ENCODE measurements around the gene CHCHD6. TPM values are rescaled to one million over a fixed set of nuclear protein-coding genes. Genes with fewer than 3 reads are reported as not detected.

CHCHD6 gene
- total RNA-seq, 4 donors from 2014 or later: 15.6 to 25.8 (median 21.2) TPM

GRCh38 chr3:126926684-126927400, 222.8 kb downstream of the CHCHD6 start:
- peak in 1 of 2 donors; percentile 66 for DNase-seq (ENCODE audit: low spot score in 2 of 2)
- TF ChIP-seq CTCF (IDR thresholded peaks at IDR 0.05) (peak in 1 of 3 donors; percentile 12), POLR2A (IDR thresholded peaks at IDR 0.05) (no peak)
- intact Hi-C loops (cut with DNase I; ENCODE audit: low total_unique reads): no loop called here
- no peak overlapping the region for H3K4me3 ChIP-seq (ENCODE audit: low read depth, poor library complexity, severe bottlenecking)
- 36 to 48% methylated on average over 10 to 11 of the region's 11 CpGs for WGBS, 2 donors

- intact Hi-C loops (cut with DNase I; ENCODE audit: low total_unique reads): no loop called here
- H3K4me3 ChIP-seq (ENCODE audit: low read depth, poor library complexity, severe bottlenecking): no peak overlapping the region
- TF ChIP-seq CTCF (IDR thresholded peaks at IDR 0.05) (no peak), POLR2A (IDR thresholded peaks at IDR 0.05) (no peak)
- DNase-seq (ENCODE audit: low spot score in 2 of 2): no peak
- 43 to 72% methylated on average over 4 of the region's 4 CpGs for WGBS, 2 donors
These were observed 223.3 kb downstream of the CHCHD6 start for GRCh38 chr3:126927401-126927750.

DNA sequence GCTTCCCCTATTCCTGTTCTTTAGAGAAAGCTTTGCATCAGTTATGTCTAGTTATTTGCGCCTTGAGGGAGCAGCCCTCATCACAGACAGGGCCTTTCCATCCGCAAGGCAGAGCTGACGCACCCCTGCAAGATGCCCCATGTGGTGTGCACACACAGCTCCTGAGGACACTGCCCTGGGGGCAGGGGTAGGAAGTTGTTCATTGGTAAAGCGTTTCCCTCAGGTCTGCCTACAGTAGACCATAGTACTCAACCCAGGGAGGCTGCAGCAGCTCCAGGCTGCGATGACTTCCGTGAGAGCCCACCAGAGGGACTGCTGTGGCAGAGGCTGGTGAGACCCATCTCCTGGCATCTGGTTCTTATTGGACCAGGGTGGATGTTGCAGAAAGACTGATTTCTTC, 223.8 kb downstream of the CHCHD6 start:
- DNase-seq (ENCODE audit: low spot score in 2 of 2): no peak
- 89 to 95% methylated on average over 6 of the region's 6 CpGs for WGBS, 2 donors
- H3K4me3 ChIP-seq (ENCODE audit: low read depth, poor library complexity, severe bottlenecking): no peak overlapping the region
- TF ChIP-seq CTCF (IDR thresholded peaks at IDR 0.05): no peak
- TF ChIP-seq POLR2A (IDR thresholded peaks at IDR 0.05): no peak
- intact Hi-C loops (cut with DNase I; ENCODE audit: low total_unique reads): no loop called here

GRCh38 chr3:126928921-126929474, 225.0 kb downstream of the CHCHD6 start:
- 68 to 69% methylated on average over 3 of the region's 3 CpGs for WGBS, 2 donors
- TF ChIP-seq POLR2A (IDR thresholded peaks at IDR 0.05) (no peak), CTCF (IDR thresholded peaks at IDR 0.05) (no peak)
- intact Hi-C loops (cut with DNase I; ENCODE audit: low total_unique reads): no loop called here

DNA sequence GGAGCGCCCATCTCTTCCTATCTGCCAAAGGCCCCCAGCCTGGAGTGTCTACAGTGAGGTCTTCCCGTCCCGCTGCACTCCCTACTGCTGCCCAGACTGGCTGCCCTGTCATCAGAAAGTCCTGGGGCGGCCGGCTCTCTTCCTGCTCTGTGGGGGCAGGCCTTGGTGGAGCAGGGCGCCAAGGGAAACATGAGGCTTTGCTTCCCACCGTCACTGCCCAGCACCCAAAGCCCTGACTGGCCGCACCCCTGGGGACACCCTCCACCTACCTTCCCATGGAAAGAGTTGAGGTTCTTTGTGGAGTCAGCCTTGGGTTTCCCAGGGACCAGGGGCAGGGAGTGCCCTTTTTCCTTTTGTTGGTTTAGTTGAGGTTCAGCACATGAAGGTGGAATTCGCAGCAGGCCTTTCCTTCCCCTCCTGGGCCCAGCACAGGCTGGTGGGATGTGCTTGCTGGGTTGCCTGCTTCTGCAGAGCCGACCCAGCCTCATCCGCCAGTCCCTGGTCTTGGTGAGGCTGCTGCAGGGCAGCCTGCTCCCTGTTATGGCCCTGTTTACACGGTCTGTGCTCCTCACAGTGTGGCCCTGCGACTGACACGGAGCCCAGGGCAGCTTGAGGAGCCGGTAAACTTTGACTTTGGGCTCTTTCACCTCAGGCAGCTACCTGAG, 227.0 kb downstream of the CHCHD6 start:
- WGBS, 2 donors: 92 to 96% methylated on average over 15 of the region's 15 CpGs
- no peak for DNase-seq (ENCODE audit: low spot score in 2 of 2)
- H3K4me3 ChIP-seq (ENCODE audit: low read depth, poor library complexity, severe bottlenecking): no peak overlapping the region
- TF ChIP-seq POLR2A (IDR thresholded peaks at IDR 0.05) (no peak), CTCF (IDR thresholded peaks at IDR 0.05) (no peak)
- intact Hi-C loops (cut with DNase I; ENCODE audit: low total_unique reads): no loop called here

More at GRCh38 chr3:126928921-126929474, 225.0 kb downstream of the CHCHD6 start:
- no peak for DNase-seq (ENCODE audit: low spot score in 2 of 2)
- H3K4me3 ChIP-seq (ENCODE audit: low read depth, poor library complexity, severe bottlenecking): no peak overlapping the region
